Skeletal muscle satellite cell (primary cell): ENCODE results near the gene MYL9.
"Not testable (repeated sequence)": the region's sequence is repeated elsewhere in the genome, so short reads cannot be mapped to it uniquely, and the experiment has no call there.

Experiments
- H3K27me3 ChIP-seq: 2 replicates; pipeline ENCODE4 v1.7.0; 2013; ENCODE audit warnings: low read length; ENCODE audit not compliant: control insufficient read depth, insufficient read depth
- H3K36me3 ChIP-seq: 2 replicates; pipeline ENCODE4 v1.7.0; 2013; ENCODE audit warnings: mild to moderate bottlenecking, control low read depth, low read length; ENCODE audit not compliant: insufficient read depth
- H3K4me1 ChIP-seq: 2 replicates; pipeline ENCODE4 v1.7.0; 2013; ENCODE audit warnings: low read length; ENCODE audit not compliant: control insufficient read depth, insufficient read depth
- H3K4me2 ChIP-seq: 2 replicates; pipeline ENCODE4 v1.7.0; 2013; ENCODE audit warnings: mild to moderate bottlenecking, low read length
- H3K4me3 ChIP-seq: 2 replicates; pipeline ENCODE4 v1.7.0; 2013; ENCODE audit warnings: low read length
- H3K9ac ChIP-seq: 2 replicates; pipeline ENCODE4 v1.7.0; 2013; ENCODE audit warnings: mild to moderate bottlenecking, low read depth, low read length, moderate library complexity
- H3K9me3 ChIP-seq: replicated peaks from 2 replicates; pipeline ENCODE4 v1.7.0; 2013; ENCODE audit warnings: mild to moderate bottlenecking, control low read depth, low read length

MYL9 gene

GRCh38 chr20:36504295-36504694 lies 37.0 kb upstream of the MYL9 start:
- H3K9me3 ChIP-seq: no peaks in the 10 kb centered on the region
- H3K4me2 ChIP-seq: no peak overlapping the region
- peaks cover 12% of the 10 kb centered on the region for H3K4me1 ChIP-seq
- peaks cover 86% of the 10 kb centered on the region for H3K36me3 ChIP-seq
- H3K27me3 ChIP-seq: no peaks in the 10 kb centered on the region
- no peak overlapping the region for H3K9ac ChIP-seq
- no peak overlapping the region for H3K4me3 ChIP-seq

GRCh38 chr20:36506253-36506652 lies 35.1 kb upstream of the MYL9 start:
- Histone ChIP-seq H3K9ac (no peak overlapping the region), H3K4me2 (no peak overlapping the region), H3K36me3 (peaks cover 67% of the 10 kb centered on the region), H3K4me1 (no peaks in the 10 kb centered on the region), H3K9me3 (no peaks in the 10 kb centered on the region), H3K4me3 (no peak overlapping the region), H3K27me3 (no peaks in the 10 kb centered on the region)

GRCh38 chr20:36507746-36508145 lies 33.6 kb upstream of the MYL9 start:
- Histone ChIP-seq H3K36me3 (peaks cover 66% of the 10 kb centered on the region), H3K4me3 (no peak overlapping the region), H3K9me3 (no peaks in the 10 kb centered on the region), H3K9ac (no peak overlapping the region), H3K4me1 (no peaks in the 10 kb centered on the region), H3K4me2 (no peak overlapping the region), H3K27me3 (no peaks in the 10 kb centered on the region)

GRCh38 chr20:36519012-36519719 lies 22.2 kb upstream of the MYL9 start:
- no peak overlapping the region for H3K4me2 ChIP-seq
- H3K9ac ChIP-seq: no peak overlapping the region
- H3K4me1 ChIP-seq: peaks cover 8% of the 10 kb centered on the region
- H3K27me3 ChIP-seq: no peaks in the 10 kb centered on the region
- no peak overlapping the region for H3K4me3 ChIP-seq
- H3K36me3 ChIP-seq: peaks cover 56% of the 10 kb centered on the region
- no peaks in the 10 kb centered on the region for H3K9me3 ChIP-seq

- H3K4me3 ChIP-seq: no peak overlapping the region
- H3K9ac ChIP-seq: no peak overlapping the region
- peaks cover 52% of the 10 kb centered on the region for H3K36me3 ChIP-seq
- no peak overlapping the region for H3K4me2 ChIP-seq
- no peaks in the 10 kb centered on the region for H3K9me3 ChIP-seq
- no peaks in the 10 kb centered on the region for H3K27me3 ChIP-seq
- H3K4me1 ChIP-seq: peaks cover 8% of the 10 kb centered on the region
These were observed 21.4 kb upstream of the MYL9 start for GRCh38 chr20:36519944-36520343.

GRCh38 chr20:36521526-36521925 lies 19.8 kb upstream of the MYL9 start:
- H3K4me3 ChIP-seq: no peak overlapping the region
- H3K36me3 ChIP-seq: peaks cover 60% of the 10 kb centered on the region
- H3K9me3 ChIP-seq: no peaks in the 10 kb centered on the region
- peaks cover 8% of the 10 kb centered on the region for H3K4me1 ChIP-seq
- H3K4me2 ChIP-seq: no peak overlapping the region
- no peaks in the 10 kb centered on the region for H3K27me3 ChIP-seq
- H3K9ac ChIP-seq: no peak overlapping the region

GRCh38 chr20:36522412-36522811 lies 18.9 kb upstream of the MYL9 start:
- H3K27me3 ChIP-seq, H3K9me3 ChIP-seq, H3K9ac ChIP-seq, H3K4me3 ChIP-seq, H3K4me1 ChIP-seq, H3K4me2 ChIP-seq: not testable (repeated sequence)
- peaks cover 69% of the 10 kb centered on the region for H3K36me3 ChIP-seq

- H3K9me3 ChIP-seq: no peaks in the 10 kb centered on the region
- no peak overlapping the region for H3K4me2 ChIP-seq
- no peak overlapping the region for H3K9ac ChIP-seq
- peaks cover 69% of the 10 kb centered on the region for H3K36me3 ChIP-seq
- no peak overlapping the region for H3K4me3 ChIP-seq
- H3K4me1 ChIP-seq: peaks cover 8% of the 10 kb centered on the region
- no peaks in the 10 kb centered on the region for H3K27me3 ChIP-seq
These were observed 18.0 kb upstream of the MYL9 start for GRCh38 chr20:36523341-36523740.

- Histone ChIP-seq H3K4me2 (no peak overlapping the region), H3K36me3 (peaks cover 78% of the 10 kb centered on the region), H3K27me3 (no peaks in the 10 kb centered on the region)
These were observed 15.5 kb upstream of the MYL9 start for GRCh38 chr20:36525620-36526365.

GRCh38 chr20:36526521-36527011 lies 14.8 kb upstream of the MYL9 start:
- no peak overlapping the region for H3K4me3 ChIP-seq
- no peaks in the 10 kb centered on the region for H3K9me3 ChIP-seq
- peaks cover 76% of the 10 kb centered on the region for H3K36me3 ChIP-seq
- no peaks in the 10 kb centered on the region for H3K4me1 ChIP-seq
- H3K27me3 ChIP-seq: no peaks in the 10 kb centered on the region
- H3K4me2 ChIP-seq: no peak overlapping the region
- H3K9ac ChIP-seq: no peak overlapping the region

More at GRCh38 chr20:36525620-36526365, 15.5 kb upstream of the MYL9 start:
- Histone ChIP-seq H3K4me1 (no peaks in the 10 kb centered on the region), H3K4me3 (no peak overlapping the region), H3K9ac (no peak overlapping the region), H3K9me3 (no peaks in the 10 kb centered on the region)

GRCh38 chr20:36527331-36528125 lies 13.8 kb upstream of the MYL9 start:
- peaks cover 71% of the 10 kb centered on the region for H3K36me3 ChIP-seq
- H3K9ac ChIP-seq: no peak overlapping the region
- no peaks in the 10 kb centered on the region for H3K9me3 ChIP-seq
- no peaks in the 10 kb centered on the region for H3K4me1 ChIP-seq
- H3K27me3 ChIP-seq: no peaks in the 10 kb centered on the region
- no peak overlapping the region for H3K4me3 ChIP-seq
- no peak overlapping the region for H3K4me2 ChIP-seq
